ENCODE measurements around the gene OPTN.
"Not testable (repeated sequence)": the region's sequence is repeated elsewhere in the genome, so short reads cannot be mapped to it uniquely, and the experiment has no call there.

Gene OPTN

GRCh38 chr10:13136651-13137050, 36.7 kb downstream of the OPTN start:
- DNase-seq = no peak

- no peak for DNase-seq
Measured at GRCh38 chr10:13139150-13139549, 39.2 kb downstream of the OPTN start.

- DNase-seq = peak; percentile 7
Measured at GRCh38 chr10:13139676-13140075, 39.7 kb downstream of the OPTN start.

- no peak for DNase-seq
Measured at GRCh38 chr10:13140627-13141190, 40.7 kb downstream of the OPTN start.

GRCh38 chr10:13143766-13144165, 43.8 kb downstream of the OPTN start:
- no peak for DNase-seq

- no peak for DNase-seq
Measured at GRCh38 chr10:13144814-13145213, 44.9 kb downstream of the OPTN start.

- DNase-seq = no peak
Measured at GRCh38 chr10:13146379-13146778, 46.4 kb downstream of the OPTN start.

GRCh38 chr10:13147161-13147560, 47.2 kb downstream of the OPTN start:
- no peak for DNase-seq

GRCh38 chr10:13152296-13152695, 52.3 kb downstream of the OPTN start:
- no peak for DNase-seq

GRCh38 chr10:13155860-13156259, 55.9 kb downstream of the OPTN start:
- DNase-seq = not testable (repeated sequence)

- no peak for DNase-seq
Measured at GRCh38 chr10:13158401-13158800, 58.4 kb downstream of the OPTN start.

- DNase-seq = peak; percentile 95
Measured at GRCh38 chr10:13160934-13161856, 61.2 kb downstream of the OPTN start, which contains the start of gene MCM10. TSS of gene MCM10 (plus strand) at chr10:13161558. CDS start at chr10:13164203, 2,645 bp downstream.

GRCh38 chr10:13161857-13162271, 61.9 kb downstream of the OPTN start:
- DNase-seq = no peak

GRCh38 chr10:13163859-13164258, 63.9 kb downstream of the OPTN start:
- DNase-seq = no peak

- no peak for DNase-seq
Measured at GRCh38 chr10:13165177-13165576, 65.2 kb downstream of the OPTN start.

- no peak for DNase-seq
Measured at GRCh38 chr10:13167568-13167967, 67.6 kb downstream of the OPTN start.

- no peak for DNase-seq
Measured at GRCh38 chr10:13168781-13169180, 68.8 kb downstream of the OPTN start.

- DNase-seq = no peak
Measured at GRCh38 chr10:13173616-13174015, 73.7 kb downstream of the OPTN start.

GRCh38 chr10:13180788-13181187, 80.8 kb downstream of the OPTN start:
- DNase-seq = no peak

GRCh38 chr10:13182424-13182823, 82.5 kb downstream of the OPTN start:
- DNase-seq = no peak

- DNase-seq = no peak
Measured at GRCh38 chr10:13183625-13184024, 83.7 kb downstream of the OPTN start.

- no peak for DNase-seq
Measured at GRCh38 chr10:13184276-13184675, 84.3 kb downstream of the OPTN start.

GRCh38 chr10:13184730-13185514, 85.0 kb downstream of the OPTN start:
- no peak for DNase-seq

GRCh38 chr10:13187135-13187534, 87.2 kb downstream of the OPTN start:
- DNase-seq = no peak

Data from DMS 273 treated with DMSO at 0.1 percent for 48 hours (cell line).